Stimulated activated CD4-positive, alpha-beta T cell treated with anti-CD3 and anti-CD28 coated beads, Interleukin-2, amount 100 ng/mL, for 24 hours (primary cell): ENCODE measurements around the gene SAMD13.

ENCODE experiments used
- DNase-seq, 2 donors: peaks; one replicate each; pipeline ENCODE4 v3.0.0-alpha.2; 2020

SAMD13 gene

DNA sequence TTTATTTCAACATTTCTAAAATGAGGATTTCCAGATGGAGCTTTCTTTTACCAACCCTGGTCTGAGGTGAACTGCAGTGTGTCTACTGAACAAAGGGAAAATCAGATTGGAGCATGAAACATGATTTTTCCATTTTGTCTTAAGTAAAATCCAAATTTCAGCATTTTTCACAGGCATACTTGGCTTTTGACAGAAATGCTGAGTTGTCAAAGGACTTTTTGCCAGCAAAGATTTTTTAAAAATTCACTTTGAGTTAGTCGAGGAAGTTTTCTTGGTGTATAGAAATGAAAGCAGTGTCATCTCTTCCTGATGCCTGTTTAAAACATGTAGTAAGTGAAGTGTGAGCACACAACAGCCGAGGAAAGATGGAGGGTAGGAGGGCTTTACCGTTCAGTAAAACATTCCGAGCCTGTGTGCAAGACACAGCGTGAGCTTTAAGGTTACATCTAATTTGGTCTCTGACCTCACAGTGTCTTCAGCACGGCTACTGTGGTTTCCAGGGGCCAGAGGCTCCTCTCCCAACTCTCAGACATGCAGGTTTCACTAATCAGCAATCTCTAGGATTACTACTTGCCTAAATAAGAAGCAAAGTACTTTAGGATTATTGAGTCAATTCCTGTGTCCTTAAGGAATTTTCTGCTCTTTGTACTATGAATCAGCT, 45.9 kb downstream of the SAMD13 start:
- DNase-seq: no peak

DNA sequence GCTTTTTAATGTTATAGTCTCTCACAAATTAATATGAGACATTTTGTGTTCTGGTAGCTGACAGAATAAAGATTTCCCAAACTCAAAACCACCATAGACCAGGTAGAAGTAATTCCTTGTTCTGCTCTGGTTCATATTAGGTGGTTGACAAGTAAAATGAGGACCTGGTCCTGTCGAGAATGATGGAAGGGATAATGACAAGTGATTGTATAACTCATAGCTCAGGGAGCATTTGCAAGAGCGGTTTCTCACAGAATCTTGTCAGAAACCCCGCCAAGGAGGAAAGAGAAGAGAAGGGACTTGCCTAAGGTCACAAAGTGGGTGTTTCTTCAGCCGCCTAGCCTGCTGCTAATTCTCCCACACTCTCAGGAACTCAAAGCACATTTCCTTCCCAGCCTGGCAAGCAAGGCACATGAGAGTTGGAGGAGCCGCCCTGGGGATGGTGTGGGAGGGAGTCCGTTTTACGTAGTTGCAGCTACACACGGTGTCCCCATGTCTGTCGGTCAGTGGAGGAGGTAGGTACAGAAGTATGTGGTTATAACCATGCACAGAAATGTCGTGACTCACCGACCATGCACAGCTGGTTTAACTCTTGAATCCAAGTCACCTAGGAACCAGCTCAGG, 46.5 kb downstream of the SAMD13 start:
- no peak for DNase-seq

DNA sequence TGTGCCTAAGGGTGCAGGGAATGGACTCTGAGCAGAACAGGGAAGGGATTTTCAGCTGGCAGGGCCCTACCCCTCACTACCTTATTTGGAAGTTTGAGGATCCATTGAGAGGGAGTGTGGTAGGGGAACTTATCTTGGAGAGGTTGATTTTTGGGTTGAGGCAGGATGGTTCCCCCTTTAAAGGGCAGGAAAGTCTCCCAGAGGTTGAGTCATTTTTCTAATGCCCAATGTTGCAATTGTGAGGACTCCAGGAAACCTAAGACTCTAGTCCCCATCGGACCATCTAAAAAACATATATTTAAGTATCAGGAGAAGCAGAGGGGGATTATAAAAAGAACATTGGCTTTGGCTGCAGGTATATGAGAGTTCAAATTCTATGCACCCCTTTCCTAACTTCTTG, 47.3 kb downstream of the SAMD13 start:
- no peak for DNase-seq

DNA sequence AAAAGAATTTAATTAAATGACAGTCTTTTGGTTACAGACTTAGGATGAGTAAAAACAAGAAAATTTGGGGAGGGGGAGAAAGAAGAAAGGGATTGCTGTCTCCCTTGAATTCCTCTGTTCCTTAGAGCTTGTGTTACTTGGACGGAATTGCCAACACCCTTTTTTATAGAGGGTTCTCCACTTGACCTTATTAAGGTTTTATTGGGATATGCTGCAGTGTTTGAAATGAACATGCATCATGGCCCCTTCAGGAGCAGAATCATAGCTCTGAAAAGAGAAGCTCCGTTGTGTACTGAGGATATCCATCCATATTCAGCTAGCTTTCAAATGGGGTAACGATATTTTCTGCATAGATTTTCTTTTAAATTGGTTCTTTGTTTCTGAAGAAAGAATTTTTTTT, 48.6 kb downstream of the SAMD13 start:
- no peak for DNase-seq

DNA sequence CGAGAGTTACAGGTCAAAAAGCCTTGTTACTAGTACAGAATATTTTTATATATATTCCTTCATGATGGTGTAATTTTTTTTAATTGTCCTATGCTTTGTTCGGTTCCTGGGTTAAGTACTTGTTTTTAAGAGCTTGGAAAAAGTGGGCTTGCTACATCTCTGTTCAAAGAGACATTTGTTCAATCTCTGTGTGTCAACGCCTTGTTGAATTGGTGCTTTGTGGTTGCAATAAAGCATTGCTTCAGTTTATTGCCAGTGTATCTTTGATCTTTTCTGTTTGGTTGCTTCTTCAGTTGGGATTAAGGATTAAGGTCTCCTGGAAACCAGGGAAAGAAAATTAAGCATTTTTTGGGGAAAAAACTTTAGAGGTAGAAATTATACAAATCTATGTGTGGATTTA, 49.0 kb downstream of the SAMD13 start:
- no peak for DNase-seq

DNA sequence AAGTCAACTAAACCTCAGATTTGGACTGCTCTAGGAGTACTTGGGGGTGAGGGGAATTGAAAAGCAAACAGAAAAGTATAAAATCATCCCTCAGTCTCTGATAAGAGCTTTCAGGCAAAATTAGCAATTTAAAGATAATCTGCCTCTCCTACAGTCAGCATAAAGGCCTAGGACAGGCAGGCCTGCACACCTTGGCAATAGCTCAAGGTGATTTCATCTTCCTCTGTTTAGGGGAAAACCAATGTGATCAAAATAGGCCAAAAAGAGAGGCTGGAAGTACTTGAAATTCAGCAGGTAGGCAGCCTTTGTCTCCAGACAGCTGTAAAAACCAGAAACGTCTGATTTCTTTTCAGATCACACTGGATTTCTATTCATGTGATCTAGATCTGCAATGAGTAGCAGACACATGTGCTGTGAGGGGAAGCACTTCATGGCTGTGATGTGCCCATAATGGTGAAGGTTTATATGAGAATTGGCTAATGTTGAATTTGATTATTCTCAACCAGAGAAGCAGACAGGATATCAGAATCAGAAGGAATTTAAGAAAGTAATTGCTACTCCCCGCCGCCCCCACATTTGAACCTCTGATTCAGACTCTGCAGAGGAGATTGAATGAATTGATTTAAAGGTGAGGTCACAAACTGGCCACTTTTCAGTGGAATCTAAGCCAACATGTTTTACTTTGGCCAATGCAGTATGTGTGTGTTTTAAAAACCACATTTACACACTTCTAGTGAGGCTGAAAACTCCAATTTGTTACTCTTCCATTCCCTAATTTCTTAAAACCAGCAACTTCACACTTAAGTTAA, 51.0 kb downstream of the SAMD13 start:
- no peak for DNase-seq

DNA sequence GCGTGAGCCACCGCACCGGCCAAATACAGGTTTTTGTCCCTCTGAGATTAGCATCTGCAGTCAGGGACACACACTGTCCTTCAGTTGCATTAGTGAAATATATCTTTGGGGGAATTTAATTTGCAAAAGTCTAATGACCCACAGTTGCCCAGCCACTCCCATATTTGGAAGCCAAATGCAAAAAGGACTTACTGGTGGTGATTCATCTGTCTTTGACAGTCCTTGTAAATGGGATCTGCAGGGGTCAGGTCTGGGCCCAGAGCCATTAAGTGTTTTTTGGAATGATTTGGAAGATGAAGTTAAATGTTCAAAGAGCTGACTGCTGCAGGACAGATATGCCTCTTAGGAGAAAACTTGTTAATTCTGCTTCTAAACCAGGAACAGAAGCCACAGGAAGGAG, 52.2 kb downstream of the SAMD13 start:
- DNase-seq: no peak

DNA sequence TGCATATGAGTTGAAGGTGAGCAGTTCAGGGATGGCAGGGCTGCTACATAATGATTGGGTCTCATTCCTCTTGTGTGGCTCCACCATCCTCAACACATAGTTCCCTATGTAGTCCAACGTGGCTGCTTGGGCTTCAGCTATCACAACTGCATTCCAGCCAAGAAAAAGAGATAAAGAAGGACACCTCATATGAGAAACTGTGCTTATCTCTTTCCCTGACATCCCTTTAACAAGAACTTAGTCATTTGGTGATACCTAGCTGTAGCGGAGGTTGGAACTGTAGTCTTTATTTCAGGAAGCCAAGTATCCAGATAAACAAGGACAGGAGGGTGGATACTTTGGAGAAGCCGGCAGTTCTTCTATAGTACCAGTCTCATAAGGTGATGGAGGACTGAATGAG, 54.0 kb downstream of the SAMD13 start:
- no peak for DNase-seq

DNA sequence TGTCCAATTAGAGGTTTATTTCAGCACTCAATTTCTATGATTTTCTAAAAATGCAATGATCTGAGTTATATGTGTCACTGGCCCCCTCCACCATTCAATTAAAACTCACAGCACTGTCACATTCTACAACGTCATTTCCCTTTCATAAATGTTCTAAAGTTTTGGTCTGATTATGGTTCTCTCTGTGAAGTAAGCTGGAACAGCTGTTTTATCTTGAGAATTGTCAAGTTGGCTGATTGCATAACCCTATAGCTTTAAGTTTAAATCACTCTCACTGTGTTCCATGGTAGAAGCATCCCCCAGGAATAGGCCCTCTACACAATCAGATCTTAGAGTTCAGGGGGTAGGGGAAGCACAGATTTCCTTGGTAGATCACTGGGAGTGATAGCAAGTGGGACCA, 55.4 kb downstream of the SAMD13 start:
- DNase-seq: no peak

DNA sequence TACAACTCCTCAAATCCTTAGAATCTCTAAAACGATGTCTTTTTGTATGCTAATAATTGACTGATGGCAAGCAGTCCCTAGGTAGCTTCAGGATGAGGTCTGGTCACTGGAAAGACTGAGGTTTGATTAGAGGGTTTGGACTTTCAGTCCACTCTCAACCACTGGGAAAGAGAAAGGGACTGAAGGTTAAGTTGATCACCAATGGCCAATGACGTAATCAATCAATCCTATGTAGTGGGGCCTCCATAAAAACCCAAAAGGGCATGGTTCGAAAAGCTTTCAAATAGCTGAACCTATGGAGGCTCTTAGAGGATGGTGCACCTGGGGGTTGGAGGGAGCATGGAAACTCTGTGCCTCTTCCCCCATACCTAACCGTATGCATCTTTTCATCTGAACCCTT, 57.2 kb downstream of the SAMD13 start:
- no peak for DNase-seq

DNA sequence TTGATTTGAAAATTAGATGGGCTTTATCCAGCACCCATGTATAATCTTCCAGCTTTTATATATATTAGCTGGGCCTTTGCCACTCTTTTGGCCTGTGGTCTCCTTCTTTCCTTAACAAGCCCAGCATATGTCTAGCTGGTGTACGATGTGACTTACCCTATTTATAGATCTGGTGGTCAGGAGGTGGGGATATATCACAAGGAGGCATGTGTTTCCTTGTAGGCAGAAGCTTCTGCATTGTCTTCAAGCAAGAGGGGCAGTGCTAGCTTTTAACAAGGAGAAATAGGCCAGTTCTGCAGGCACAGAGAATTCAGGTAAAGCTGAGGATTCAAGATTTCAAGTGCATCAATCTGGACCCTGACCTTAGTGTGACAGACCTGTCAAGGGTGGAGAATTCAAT, 58.8 kb downstream of the SAMD13 start:
- no peak for DNase-seq

DNA sequence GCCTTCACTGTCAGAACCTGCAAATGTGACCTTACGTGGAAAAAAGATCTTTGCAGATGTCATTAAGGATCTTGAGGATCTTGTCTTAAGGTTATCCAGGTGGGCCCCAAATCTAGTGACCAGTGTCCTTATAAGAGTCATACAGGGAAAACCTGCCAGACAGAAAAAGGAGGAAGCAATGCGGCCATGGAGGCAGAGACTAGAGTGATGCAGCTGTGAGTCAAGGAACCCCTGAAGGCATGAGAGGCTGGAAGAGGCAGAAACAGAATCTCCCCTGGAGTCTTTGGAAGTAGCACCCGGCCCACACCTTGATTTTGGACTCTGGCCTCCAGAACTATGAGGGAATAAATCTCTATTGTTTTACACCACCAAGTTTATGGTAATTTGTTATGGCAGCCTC, 60.3 kb downstream of the SAMD13 start:
- DNase-seq: no peak

DNA sequence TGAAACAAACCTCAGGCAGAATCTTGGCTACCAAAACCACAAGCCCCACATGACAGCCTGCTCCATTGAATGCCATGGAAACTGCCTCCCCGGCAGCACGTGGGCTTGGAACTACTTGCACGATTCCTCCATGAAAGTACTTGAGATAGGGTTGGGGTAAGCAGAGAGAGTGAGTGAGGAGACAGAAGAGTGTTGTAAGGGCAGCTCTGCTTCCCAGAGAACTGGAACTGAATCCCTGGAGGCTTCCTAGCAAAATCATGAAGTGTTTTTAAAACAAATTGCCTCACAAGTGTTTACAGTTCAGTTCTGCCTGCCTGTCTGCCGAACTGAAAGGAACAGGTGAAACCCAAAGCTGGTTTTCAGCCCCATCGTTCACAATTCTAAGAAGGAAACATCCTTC, 61.5 kb downstream of the SAMD13 start:
- no peak for DNase-seq

DNA sequence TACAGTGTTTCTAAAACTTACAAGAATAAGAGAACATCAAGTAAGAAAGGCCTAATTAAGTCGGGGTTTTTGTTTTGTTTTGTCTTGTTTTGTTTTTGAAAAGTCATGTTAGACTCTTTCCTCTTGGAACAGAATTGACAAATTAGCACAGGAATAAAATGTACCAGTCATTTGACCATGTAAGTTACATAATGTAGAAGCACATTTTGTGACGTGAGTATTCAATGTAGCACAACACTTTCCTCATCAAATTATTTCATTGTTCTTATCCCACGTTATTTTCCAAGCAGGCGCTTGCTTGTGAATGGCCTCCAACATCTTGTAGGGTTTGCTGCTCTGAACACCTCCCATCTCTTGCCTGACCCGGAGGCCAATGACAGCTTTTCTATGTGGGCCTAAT, 62.1 kb downstream of the SAMD13 start:
- DNase-seq: no peak

DNA sequence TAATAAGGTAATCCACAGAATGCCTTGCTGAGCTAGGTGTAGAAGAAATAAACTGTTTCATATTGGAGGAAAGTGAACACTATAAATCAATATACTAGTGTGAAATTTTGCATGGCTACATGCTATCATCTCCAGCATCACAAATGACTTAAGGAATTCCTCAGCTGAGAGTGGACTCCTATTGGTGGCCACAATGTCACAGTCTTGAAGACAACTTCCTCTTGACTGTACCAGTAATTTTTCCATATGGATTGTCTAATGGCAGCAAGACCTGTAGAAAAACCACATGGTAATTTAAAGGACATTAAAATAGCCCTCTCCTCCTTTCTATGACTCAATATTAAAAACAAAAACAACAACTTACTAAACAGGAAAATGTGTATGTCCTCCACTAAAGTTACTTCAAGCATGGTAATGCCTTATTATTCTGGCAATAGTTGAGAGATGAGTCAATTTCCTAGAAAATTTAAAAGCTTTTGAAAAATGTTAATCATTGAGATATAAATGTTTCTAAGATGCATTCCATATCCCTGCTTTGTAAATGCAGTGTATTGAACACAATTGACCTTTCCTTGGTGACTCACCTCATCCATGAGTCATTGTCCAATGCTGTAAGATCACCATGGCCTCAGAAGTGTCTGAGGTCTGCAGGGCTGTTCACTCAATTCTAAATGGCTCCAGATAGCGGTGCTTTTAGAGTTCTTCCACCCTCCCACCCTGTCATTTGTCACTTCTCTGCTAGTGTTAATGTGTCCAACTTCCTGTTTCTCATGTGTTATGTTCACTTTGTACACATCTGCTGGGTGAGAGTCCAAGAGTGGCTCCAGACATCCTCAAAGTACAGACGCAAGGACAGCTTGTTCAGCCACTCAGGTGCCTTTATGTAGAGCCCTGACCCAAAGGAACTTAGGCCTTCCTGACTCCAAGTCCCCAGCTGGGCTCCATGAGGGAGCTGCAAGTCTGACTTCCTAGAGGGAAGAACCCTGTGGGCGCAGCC, 64.0 kb downstream of the SAMD13 start:
- DNase-seq: no peak

DNA sequence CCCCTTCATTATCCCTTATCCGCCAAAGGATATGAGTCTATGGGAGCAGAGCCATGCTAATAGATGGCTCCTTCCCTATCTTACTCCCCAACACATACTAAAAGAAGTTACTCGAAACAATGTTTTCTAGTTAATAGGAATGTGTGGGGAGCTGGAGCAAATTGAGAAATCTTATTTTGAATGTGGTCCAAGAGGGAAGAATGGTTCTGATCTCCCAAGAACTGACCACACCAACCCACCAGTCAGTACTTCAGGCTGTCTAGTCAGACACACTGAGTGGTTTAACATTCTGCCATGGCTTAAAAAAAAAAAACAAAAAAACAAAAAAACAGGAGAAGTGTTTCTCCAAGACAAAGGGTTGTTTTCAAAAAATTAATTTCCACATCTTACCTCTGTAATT, 65.3 kb downstream of the SAMD13 start:
- no peak for DNase-seq

DNA sequence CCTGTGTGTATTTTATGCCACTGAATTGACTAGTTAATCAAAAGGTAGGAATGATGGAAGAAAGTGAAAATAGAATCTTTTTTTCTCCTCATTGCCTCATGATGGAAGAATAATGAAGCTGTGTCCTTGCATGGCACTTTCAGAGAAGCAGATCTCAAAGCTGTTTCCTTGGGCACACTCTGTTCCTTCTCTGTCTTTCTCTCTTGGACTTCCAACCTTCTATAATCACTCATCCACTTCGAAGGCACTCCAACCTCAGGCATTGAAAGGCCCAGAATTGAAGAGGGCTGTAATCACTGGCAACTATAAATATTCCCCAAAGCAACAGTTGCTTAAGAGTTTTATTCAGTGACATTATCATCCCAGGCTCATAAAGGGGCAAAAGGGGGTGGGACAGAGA, 65.7 kb downstream of the SAMD13 start:
- no peak for DNase-seq

DNA sequence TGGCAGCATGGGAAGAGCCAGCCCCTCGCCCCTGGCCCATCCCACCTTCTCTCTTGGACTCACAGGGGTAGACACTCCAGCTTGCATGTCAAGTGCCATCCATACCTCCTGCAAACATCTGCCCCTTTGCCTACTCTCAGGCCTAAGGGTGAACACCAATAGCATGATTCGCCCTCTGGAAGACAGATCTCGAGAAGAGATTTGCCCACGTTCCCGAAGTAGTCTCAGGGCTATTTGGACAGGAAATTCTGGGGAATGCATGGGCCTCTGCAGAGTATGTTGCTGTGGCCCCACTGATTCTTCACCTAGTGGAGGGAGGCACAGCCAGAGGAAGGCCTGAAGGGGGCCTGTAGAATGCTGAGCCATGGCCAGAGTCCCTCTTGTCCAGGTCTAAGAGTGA, 66.9 kb downstream of the SAMD13 start:
- no peak for DNase-seq

DNA sequence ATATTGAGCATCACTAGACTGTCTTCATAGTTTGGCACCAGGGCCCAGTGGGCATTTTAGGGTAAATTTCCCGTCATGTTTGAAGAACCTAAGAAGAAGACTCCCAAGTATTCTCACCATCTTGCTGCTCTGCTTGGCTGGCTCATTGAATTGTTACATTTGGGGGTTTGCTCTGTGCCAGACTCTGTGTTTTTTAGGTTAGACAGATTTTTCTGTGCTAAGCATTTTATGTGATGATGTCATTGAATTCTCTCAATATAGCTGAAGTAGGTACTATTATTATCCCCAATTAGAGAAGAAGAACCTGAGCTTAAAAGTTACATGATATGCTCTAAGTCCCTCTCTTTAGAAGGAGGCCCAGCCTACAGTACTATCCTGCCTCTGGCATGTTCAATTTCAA, 68.8 kb downstream of the SAMD13 start:
- no peak for DNase-seq

DNA sequence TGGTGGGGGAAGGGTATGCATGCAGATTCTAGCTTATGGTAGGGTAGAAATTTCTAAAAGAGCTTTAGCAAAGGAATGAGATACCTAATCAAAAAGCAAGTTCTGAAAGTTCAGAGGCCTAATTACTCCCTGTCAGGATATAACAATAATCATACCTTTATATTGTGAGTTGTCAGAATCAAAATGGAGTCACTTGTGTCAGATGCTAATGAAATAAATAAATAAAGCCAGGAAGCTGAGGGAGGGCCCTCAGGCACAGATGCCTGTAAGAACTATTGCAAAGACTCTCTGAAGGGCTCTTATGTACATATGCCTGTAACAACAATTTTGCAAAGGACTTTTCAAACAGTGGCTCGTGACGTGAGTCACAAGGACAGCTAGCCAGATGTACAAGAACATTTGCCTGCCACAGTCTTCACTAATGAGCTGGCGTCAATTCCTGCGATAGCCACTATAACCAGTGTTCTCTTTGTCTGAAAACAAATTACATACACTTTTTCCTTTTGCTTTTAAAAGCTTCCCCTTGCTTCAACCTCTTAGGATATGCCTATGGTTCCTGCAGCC, 69.4 kb downstream of the SAMD13 start:
- DNase-seq: no peak

DNA sequence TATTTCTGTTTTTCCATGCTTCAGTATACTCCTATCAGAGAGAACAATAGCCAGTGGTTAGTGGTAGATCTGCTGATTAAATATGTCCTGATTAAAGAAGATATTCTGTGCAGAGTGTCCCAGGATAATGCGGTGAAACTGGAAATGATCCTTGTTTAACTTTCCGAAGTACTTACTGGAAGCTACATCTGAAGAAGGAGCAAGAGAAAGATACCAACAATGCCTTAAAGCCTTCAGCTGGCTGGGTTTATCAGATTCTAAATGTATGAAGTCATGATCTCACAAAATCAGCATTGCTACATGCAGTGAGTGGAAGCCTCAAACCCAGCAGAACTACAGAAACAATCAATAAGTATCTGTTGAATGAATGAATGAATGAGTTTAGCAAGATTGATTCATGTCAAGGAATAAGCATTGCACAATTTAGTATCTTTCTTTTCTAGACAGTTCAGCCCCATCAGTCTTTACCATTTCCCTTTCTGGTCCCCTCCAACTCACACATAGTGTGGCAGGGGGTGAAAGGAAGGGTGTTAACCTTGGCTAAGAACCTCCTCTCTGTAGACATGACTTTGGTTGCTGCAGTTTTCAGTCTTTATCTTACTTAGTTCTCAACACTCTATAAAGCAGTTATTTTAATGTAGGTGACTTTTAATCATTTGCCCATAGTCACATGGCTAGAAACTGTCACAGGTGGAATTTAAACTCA, 72.1 kb downstream of the SAMD13 start:
- DNase-seq: no peak
